MM.1S (cell line): ENCODE data around the gene ADD2.

Experiments
- EZH2 ChIP-seq: fragments of 300-600 bp; sonication (generic); optimal IDR thresholded peaks from 2 replicates; pipeline ENCODE3; 2017; ENCODE audit warnings: low read depth, mild to moderate bottlenecking, antibody characterized with exemption, low read length, mixed read lengths
- TF ChIP-seq, protein P1 (sequence below): fragments of 300-600 bp; sonication (generic); IDR thresholded peaks from 2 replicates; pipeline ENCODE4 v1.5.1; 2016; ENCODE audit warnings: antibody characterized with exemption, low read length, mixed read lengths

DNA sequence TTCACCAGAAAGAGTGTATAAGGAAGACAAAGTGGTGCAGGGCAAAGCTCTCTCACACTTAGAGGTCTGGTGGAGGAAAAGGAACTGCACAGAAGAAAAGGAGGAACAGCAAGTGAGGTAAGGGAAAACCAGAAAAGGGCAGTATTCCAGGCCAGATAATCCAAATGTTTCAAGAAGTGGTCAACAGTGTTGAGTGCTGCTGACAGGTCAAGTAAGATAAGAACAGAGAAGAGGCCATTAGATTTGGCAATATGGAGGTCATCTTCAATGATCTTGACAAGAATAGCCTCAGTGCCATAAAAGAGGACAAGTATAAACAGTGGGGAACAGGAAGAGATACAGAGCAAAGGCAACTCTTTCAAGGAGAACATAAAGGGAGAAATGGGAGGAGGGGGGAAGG lies 15.0 kb downstream of the ADD2 start:
- TF ChIP-seq, protein P1, sequence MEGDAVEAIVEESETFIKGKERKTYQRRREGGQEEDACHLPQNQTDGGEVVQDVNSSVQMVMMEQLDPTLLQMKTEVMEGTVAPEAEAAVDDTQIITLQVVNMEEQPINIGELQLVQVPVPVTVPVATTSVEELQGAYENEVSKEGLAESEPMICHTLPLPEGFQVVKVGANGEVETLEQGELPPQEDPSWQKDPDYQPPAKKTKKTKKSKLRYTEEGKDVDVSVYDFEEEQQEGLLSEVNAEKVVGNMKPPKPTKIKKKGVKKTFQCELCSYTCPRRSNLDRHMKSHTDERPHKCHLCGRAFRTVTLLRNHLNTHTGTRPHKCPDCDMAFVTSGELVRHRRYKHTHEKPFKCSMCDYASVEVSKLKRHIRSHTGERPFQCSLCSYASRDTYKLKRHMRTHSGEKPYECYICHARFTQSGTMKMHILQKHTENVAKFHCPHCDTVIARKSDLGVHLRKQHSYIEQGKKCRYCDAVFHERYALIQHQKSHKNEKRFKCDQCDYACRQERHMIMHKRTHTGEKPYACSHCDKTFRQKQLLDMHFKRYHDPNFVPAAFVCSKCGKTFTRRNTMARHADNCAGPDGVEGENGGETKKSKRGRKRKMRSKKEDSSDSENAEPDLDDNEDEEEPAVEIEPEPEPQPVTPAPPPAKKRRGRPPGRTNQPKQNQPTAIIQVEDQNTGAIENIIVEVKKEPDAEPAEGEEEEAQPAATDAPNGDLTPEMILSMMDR, result no peak
- no peak for TF ChIP-seq EZH2
